ENCODE measurements around the gene PLEKHG5. TPM values are rescaled to one million over a fixed set of nuclear protein-coding genes. Genes with fewer than 3 reads are reported as not detected.

Gene PLEKHG5
- polyA plus RNA-seq, 2 of the 4 experiments (the other 2 are of a cell fraction): 0.84 to 3.1 TPM

DNA sequence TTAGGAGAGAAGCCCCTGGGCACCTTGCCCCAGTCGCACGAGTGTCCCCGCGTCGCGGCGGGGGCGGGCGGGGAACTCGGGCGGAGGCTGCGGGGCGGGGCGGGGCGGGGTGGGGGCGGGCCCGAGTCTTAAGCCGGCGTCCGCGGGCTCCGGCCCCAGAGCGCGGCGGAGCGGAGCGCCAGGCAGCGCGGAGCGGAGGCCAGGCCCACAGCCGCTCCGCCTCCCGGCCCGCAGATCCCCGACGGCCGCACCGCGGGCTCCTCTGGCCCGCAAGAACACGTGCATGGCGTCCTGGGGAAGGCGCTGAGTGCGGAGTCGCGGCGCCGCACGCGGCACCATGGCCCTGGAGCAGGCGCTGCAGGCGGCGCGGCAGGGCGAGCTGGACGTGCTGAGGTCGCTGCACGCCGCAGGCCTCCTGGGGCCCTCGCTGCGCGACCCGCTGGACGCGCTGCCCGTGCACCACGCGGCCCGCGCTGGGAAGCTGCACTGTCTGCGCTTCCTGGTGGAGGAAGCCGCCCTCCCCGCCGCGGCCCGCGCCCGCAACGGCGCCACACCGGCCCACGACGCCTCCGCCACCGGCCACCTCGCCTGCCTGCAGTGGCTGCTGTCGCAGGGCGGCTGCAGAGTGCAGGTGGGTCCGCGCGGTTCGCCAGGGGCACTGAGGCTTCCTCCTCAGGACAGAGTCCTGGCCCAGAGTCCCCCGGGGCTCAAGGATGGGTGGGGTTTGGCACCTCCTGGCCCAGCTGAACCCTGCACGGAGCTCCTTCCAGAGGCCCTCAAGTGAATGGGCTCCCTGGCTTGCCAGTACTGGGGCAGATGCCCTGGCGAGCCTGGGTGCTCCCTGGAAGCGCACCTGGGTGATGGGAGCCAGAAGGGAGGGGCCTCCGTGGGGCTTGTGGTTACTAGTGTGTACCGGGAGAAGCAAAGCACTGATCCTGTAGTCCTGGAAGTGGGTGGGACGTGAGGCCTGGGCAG is 66.6 kb downstream of the PLEKHG5 start, which contains the start of gene ESPN:
Gene ESPN, plus strand, starts transcription at position 158 of the 975 bp plus-strand sequence. Its CDS starts 180 bp downstream, at position 338.
- CTCF ChIA-PET: interaction anchor here (1.3 to 2.7 kb wide), 3 partner anchors 8 to 13 kb away, joined by 4 to 31 read pairs (median 4); no protein-coding TSS in a partner anchor
- Histone ChIP-seq H3K9me3 (no peaks in the 10 kb centered on the region), H3K4me2 (peak within 1 kb of the TSS; percentile 82), H3K4me3 (peak within 1 kb of the TSS; percentile 35), H3K4me1 (peaks cover 19% of the 10 kb centered on the region), H3K27ac (peak within 1 kb of the TSS in 1 of 2 experiments; percentile 48; a peak in 2 of 6 replicates)
- no peak for TF ChIP-seq JUN (IDR thresholded peaks at IDR 0.05)
- TF ChIP-seq HEYL (CRISPR knock-in tag; IDR thresholded peaks at IDR 0.05): no peak
- TF ChIP-seq RAD21 (conservative IDR thresholded peaks at IDR 0.05 in 1 of 2, IDR thresholded peaks at IDR 0.05 in 1 of 2): no peak
- TF ChIP-seq TP53 (CRISPR knock-in tag; IDR thresholded peaks at IDR 0.05): no peak
- TF ChIP-seq EHMT2 (IDR thresholded peaks at IDR 0.05; ENCODE audit: low read depth): no peak
- TF ChIP-seq, protein P1, sequence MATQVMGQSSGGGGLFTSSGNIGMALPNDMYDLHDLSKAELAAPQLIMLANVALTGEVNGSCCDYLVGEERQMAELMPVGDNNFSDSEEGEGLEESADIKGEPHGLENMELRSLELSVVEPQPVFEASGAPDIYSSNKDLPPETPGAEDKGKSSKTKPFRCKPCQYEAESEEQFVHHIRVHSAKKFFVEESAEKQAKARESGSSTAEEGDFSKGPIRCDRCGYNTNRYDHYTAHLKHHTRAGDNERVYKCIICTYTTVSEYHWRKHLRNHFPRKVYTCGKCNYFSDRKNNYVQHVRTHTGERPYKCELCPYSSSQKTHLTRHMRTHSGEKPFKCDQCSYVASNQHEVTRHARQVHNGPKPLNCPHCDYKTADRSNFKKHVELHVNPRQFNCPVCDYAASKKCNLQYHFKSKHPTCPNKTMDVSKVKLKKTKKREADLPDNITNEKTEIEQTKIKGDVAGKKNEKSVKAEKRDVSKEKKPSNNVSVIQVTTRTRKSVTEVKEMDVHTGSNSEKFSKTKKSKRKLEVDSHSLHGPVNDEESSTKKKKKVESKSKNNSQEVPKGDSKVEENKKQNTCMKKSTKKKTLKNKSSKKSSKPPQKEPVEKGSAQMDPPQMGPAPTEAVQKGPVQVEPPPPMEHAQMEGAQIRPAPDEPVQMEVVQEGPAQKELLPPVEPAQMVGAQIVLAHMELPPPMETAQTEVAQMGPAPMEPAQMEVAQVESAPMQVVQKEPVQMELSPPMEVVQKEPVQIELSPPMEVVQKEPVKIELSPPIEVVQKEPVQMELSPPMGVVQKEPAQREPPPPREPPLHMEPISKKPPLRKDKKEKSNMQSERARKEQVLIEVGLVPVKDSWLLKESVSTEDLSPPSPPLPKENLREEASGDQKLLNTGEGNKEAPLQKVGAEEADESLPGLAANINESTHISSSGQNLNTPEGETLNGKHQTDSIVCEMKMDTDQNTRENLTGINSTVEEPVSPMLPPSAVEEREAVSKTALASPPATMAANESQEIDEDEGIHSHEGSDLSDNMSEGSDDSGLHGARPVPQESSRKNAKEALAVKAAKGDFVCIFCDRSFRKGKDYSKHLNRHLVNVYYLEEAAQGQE (IDR thresholded peaks at IDR 0.05): no peak
- no peak for TF ChIP-seq CBX2 (IDR thresholded peaks at IDR 0.05; ENCODE audit: borderline replicate concordance, low read depth)
- no peak for TF ChIP-seq ELK1 (IDR thresholded peaks at IDR 0.05; ENCODE audit: low read depth, low read length)
- TF ChIP-seq CBX8 (IDR thresholded peaks at IDR 0.05): no peak
- ATAC-seq: peak; percentile 50 to 57
- FAIRE-seq: no peak
- POLR2A ChIA-PET: no interaction called here
- no peak for DNase-seq (ENCODE audit: low read depth in 1 of 2, low spot score in 1 of 2)
- WGBS (ENCODE audit: missing lambda C conversion rate): 81% methylated on average over 6 of the region's 99 CpGs

DNA sequence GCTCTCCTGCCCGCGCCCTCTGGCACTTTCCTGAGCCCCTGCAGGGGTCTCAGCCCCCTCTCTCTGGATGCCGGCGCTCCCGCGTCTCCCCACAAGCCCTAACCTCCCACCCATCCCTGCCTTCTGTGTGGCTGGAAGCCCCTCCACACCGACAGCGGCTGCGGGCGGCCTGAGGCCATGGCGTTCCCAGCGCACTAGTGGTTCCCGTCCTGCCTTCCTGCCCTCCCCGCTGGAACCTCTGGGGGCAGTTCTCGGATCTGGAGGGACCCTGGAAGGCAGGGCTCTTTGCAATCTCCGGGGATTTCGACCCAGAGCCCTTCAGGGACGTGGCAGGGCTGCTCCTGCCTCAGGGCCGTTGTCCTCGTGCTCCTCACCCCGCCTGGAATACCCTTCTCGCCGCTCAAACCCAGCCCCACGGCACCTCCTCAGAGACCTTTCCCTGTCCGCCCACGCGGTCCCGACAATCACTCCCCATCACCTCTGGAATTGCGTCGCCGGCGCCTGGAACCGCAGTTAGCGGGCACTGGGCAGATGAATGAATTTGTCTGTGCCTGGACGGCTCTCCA is 67.4 kb downstream of the PLEKHG5 start:
- Histone ChIP-seq H3K4me3 (peak overlapping the region; percentile 35; the same call in 2 of the 3 replicates), H3K27ac (no peak overlapping the region; a peak in 2 of 6 replicates), H3K4me2 (peak overlapping the region; percentile 82), H3K9me3 (no peaks in the 10 kb centered on the region), H3K4me1 (peaks cover 19% of the 10 kb centered on the region)
- POLR2A ChIA-PET: no interaction called here
- no peak for FAIRE-seq
- WGBS (ENCODE audit: missing lambda C conversion rate): 14% methylated on average over 13 of the region's 35 CpGs
- peak; percentile 23 to 46; a peak in 4 of 6 replicates for ATAC-seq
- TF ChIP-seq JUNB (IDR thresholded peaks at IDR 0.05) (no peak), HES2 (IDR thresholded peaks at IDR 0.05) (no peak), TFCP2L1 (CRISPR knock-in tag; IDR thresholded peaks at IDR 0.05) (no peak), HDAC2 (IDR thresholded peaks at IDR 0.05) (no peak), ELK1 (IDR thresholded peaks at IDR 0.05; ENCODE audit: low read depth, low read length) (no peak), RCOR1 (IDR thresholded peaks at IDR 0.05; ENCODE audit: low read depth, low read length) (no peak), PHF8 (IDR thresholded peaks at IDR 0.05; ENCODE audit: borderline replicate concordance, low read depth) (no peak), MAZ (IDR thresholded peaks at IDR 0.05; ENCODE audit: borderline replicate concordance, low read depth, low read length) (no peak), EHF (CRISPR knock-in tag; IDR thresholded peaks at IDR 0.05) (no peak), CBX2 (IDR thresholded peaks at IDR 0.05; ENCODE audit: borderline replicate concordance, low read depth) (no peak)
- TF ChIP-seq, protein P2, sequence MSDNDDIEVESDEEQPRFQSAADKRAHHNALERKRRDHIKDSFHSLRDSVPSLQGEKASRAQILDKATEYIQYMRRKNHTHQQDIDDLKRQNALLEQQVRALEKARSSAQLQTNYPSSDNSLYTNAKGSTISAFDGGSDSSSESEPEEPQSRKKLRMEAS (IDR thresholded peaks at IDR 0.05): no peak
- DNase-seq (ENCODE audit: low read depth in 1 of 2, low spot score in 1 of 2): no peak
- CTCF ChIA-PET: interaction anchor here (0.9 to 6.8 kb wide), 15 partner anchors 9 to 181 kb away, joined by 3 to 96 read pairs (median 7); no protein-coding TSS in a partner anchor
